Left lobe of liver (tissue), 2 donors: ENCODE results near the gene SCNN1B. TPM values are rescaled to one million over a fixed set of nuclear protein-coding genes. Genes with fewer than 3 reads are reported as not detected.
A peak's percentile ranks its signal among the peaks of the same experiment; 100 is the strongest.

Experiments used
- ATAC-seq: fragments of 200-7000 bp; cut with Tn5 transposase; one replicate; pipeline ENCODE4 v1.9.1; 2020; ENCODE audit warnings: mild to moderate bottlenecking, moderate library complexity
- DNase-seq: peaks from one replicate; pipeline ENCODE4 v3.0.0-alpha.2; 2020; ENCODE audit warnings: low spot score
- total RNA-seq: library from RNA; stranded (reverse); gene quantifications from one replicate; pipeline ENCODE4 v1.2.1, GENCODE V29; 2021
- donor health status: DM: no; HTN: no; CAD: no; lungs with moderate emphysema.
- donor health status: DM: no; HTN: yes; CAD: no.

SCNN1B gene
- total RNA-seq, 1 donor from 2014 or later = 0.18 TPM

- no peak for DNase-seq
- no peak for ATAC-seq
These were observed 18.6 kb downstream of the SCNN1B start for GRCh38 chr16:23320693-23321092.

GRCh38 chr16:23321206-23321875 is 19.2 kb downstream of the SCNN1B start:
- DNase-seq (no peak), ATAC-seq (no peak)

GRCh38 chr16:23323224-23324030 is 21.3 kb downstream of the SCNN1B start:
- ATAC-seq (no peak), DNase-seq (no peak)

- DNase-seq (no peak), ATAC-seq (no peak)
These were observed 22.6 kb downstream of the SCNN1B start for GRCh38 chr16:23324727-23325126.

GRCh38 chr16:23327836-23328235 is 25.7 kb downstream of the SCNN1B start:
- no peak for ATAC-seq

GRCh38 chr16:23330161-23330560 is 28.1 kb downstream of the SCNN1B start:
- ATAC-seq = no peak
- DNase-seq = no peak

More at GRCh38 chr16:23327836-23328235, 25.7 kb downstream of the SCNN1B start:
- no peak for DNase-seq

GRCh38 chr16:23330583-23331249 is 28.6 kb downstream of the SCNN1B start:
- ATAC-seq (no peak), DNase-seq (no peak)

- no peak for ATAC-seq
These were observed 31.0 kb downstream of the SCNN1B start for GRCh38 chr16:23333034-23333579.

GRCh38 chr16:23333831-23334456 is 31.8 kb downstream of the SCNN1B start:
- no peak for ATAC-seq
- no peak for DNase-seq

More at GRCh38 chr16:23333034-23333579, 31.0 kb downstream of the SCNN1B start:
- DNase-seq = no peak

- ATAC-seq (no peak), DNase-seq (no peak)
These were observed 32.4 kb downstream of the SCNN1B start for GRCh38 chr16:23334457-23334853.

- DNase-seq (no peak), ATAC-seq (no peak)
These were observed 32.8 kb downstream of the SCNN1B start for GRCh38 chr16:23334950-23335349.

GRCh38 chr16:23337836-23338550 is 35.9 kb downstream of the SCNN1B start:
- DNase-seq (no peak), ATAC-seq (no peak)

GRCh38 chr16:23339787-23340186 is 37.7 kb downstream of the SCNN1B start:
- DNase-seq (no peak), ATAC-seq (no peak)

GRCh38 chr16:23342083-23342640 is 40.1 kb downstream of the SCNN1B start:
- peak; percentile 38 for ATAC-seq

GRCh38 chr16:23343643-23344612 is 41.8 kb downstream of the SCNN1B start:
- ATAC-seq (no peak), DNase-seq (no peak)

More at GRCh38 chr16:23342083-23342640, 40.1 kb downstream of the SCNN1B start:
- DNase-seq = no peak

- DNase-seq (no peak), ATAC-seq (no peak)
These were observed 43.1 kb downstream of the SCNN1B start for GRCh38 chr16:23345237-23345636.

GRCh38 chr16:23348579-23349469 is 46.7 kb downstream of the SCNN1B start:
- DNase-seq (no peak), ATAC-seq (no peak)

GRCh38 chr16:23351360-23351759 is 49.3 kb downstream of the SCNN1B start:
- no peak for DNase-seq
- no peak for ATAC-seq
